HUES48 (cell line): ENCODE measurements around the gene DYNC2H1.

ENCODE experiments used
- H3K27ac ChIP-seq: one replicate; pipeline ENCODE4 v1.7.0; 2013; ENCODE audit warnings: low read depth, low read length, inconsistent platforms
- H3K27me3 ChIP-seq: 2 replicates; pipeline ENCODE4 v1.6.1; 2013; ENCODE audit warnings: mild to moderate bottlenecking, low read length; ENCODE audit not compliant: control insufficient read depth, insufficient read depth
- H3K36me3 ChIP-seq: 2 replicates; pipeline ENCODE4 v1.6.1; 2013; ENCODE audit warnings: low read length; ENCODE audit not compliant: control insufficient read depth, insufficient read depth
- H3K4me1 ChIP-seq: 2 replicates; pipeline ENCODE4 v1.6.1; 2013; ENCODE audit warnings: mild to moderate bottlenecking, low read length; ENCODE audit not compliant: control insufficient read depth, insufficient read depth
- H3K4me3 ChIP-seq: 2 replicates; pipeline ENCODE4 v1.5.1; 2013; ENCODE audit warnings: mild to moderate bottlenecking, low read depth, low read length
- H3K9ac ChIP-seq: 2 replicates; pipeline ENCODE4 v1.6.1; 2013; ENCODE audit warnings: mild to moderate bottlenecking, low read depth, low read length, moderate library complexity
- H3K9me3 ChIP-seq: 2 replicates; pipeline ENCODE4 v1.6.1; 2013; ENCODE audit warnings: low read length; ENCODE audit not compliant: control insufficient read depth, insufficient read depth

The DYNC2H1 gene

GRCh38 chr11:103279821-103280220 lies 170.6 kb downstream of the DYNC2H1 start:
- Histone ChIP-seq H3K9ac (no peak overlapping the region), H3K27ac (no peak overlapping the region), H3K36me3 (no peaks in the 10 kb centered on the region)

GRCh38 chr11:103281301-103281700 lies 172.1 kb downstream of the DYNC2H1 start:
- Histone ChIP-seq H3K27me3 (no peaks in the 10 kb centered on the region), H3K27ac (no peak overlapping the region), H3K9me3 (no peaks in the 10 kb centered on the region), H3K36me3 (no peaks in the 10 kb centered on the region), H3K4me1 (peaks cover 4% of the 10 kb centered on the region), H3K4me3 (no peak overlapping the region), H3K9ac (no peak overlapping the region)

More at GRCh38 chr11:103279821-103280220, 170.6 kb downstream of the DYNC2H1 start:
- Histone ChIP-seq H3K9me3 (no peaks in the 10 kb centered on the region), H3K27me3 (no peaks in the 10 kb centered on the region), H3K4me3 (no peak overlapping the region), H3K4me1 (no peaks in the 10 kb centered on the region)

- H3K9ac ChIP-seq: no peak overlapping the region
- H3K4me1 ChIP-seq: peaks cover 17% of the 10 kb centered on the region
- no peak overlapping the region for H3K27ac ChIP-seq
- H3K9me3 ChIP-seq: no peaks in the 10 kb centered on the region
- no peaks in the 10 kb centered on the region for H3K36me3 ChIP-seq
- no peak overlapping the region for H3K4me3 ChIP-seq
- H3K27me3 ChIP-seq: no peaks in the 10 kb centered on the region
Observed at GRCh38 chr11:103284260-103284659, 175.0 kb downstream of the DYNC2H1 start.

- Histone ChIP-seq H3K4me1 (peaks cover 5% of the 10 kb centered on the region), H3K4me3 (no peak overlapping the region), H3K36me3 (peaks cover 7% of the 10 kb centered on the region; the same call in 1 of the 2 replicates), H3K9ac (no peak overlapping the region), H3K9me3 (peaks cover 30% of the 10 kb centered on the region), H3K27me3 (no peaks in the 10 kb centered on the region), H3K27ac (no peak overlapping the region)
Observed at GRCh38 chr11:103294516-103294915, 185.3 kb downstream of the DYNC2H1 start.

- H3K27ac ChIP-seq: no peak overlapping the region
- no peak overlapping the region for H3K4me3 ChIP-seq
- H3K36me3 ChIP-seq: peaks cover 7% of the 10 kb centered on the region; the same call in 1 of the 2 replicates
- H3K9ac ChIP-seq: no peak overlapping the region
- peaks cover 30% of the 10 kb centered on the region for H3K9me3 ChIP-seq
- H3K4me1 ChIP-seq: peaks cover 7% of the 10 kb centered on the region
- H3K27me3 ChIP-seq: no peaks in the 10 kb centered on the region
Observed at GRCh38 chr11:103295704-103296103, 186.5 kb downstream of the DYNC2H1 start.

GRCh38 chr11:103297900-103298299 lies 188.7 kb downstream of the DYNC2H1 start:
- Histone ChIP-seq H3K9ac (no peak overlapping the region), H3K4me1 (peaks cover 7% of the 10 kb centered on the region), H3K4me3 (no peak overlapping the region), H3K36me3 (peaks cover 7% of the 10 kb centered on the region; the same call in 1 of the 2 replicates), H3K9me3 (peaks cover 29% of the 10 kb centered on the region), H3K27me3 (no peaks in the 10 kb centered on the region), H3K27ac (no peak overlapping the region)

- no peak overlapping the region for H3K4me3 ChIP-seq
- no peak overlapping the region for H3K27ac ChIP-seq
- H3K9me3 ChIP-seq: no peaks in the 10 kb centered on the region
- no peaks in the 10 kb centered on the region for H3K27me3 ChIP-seq
- H3K36me3 ChIP-seq: no peaks in the 10 kb centered on the region
- H3K4me1 ChIP-seq: no peaks in the 10 kb centered on the region
- H3K9ac ChIP-seq: no peak overlapping the region
Observed at GRCh38 chr11:103315248-103315647, 206.0 kb downstream of the DYNC2H1 start.

GRCh38 chr11:103317118-103317517 lies 207.9 kb downstream of the DYNC2H1 start:
- H3K27me3 ChIP-seq: no peaks in the 10 kb centered on the region
- no peak overlapping the region for H3K27ac ChIP-seq
- H3K4me3 ChIP-seq: no peak overlapping the region
- H3K36me3 ChIP-seq: no peaks in the 10 kb centered on the region
- H3K4me1 ChIP-seq: no peaks in the 10 kb centered on the region
- no peaks in the 10 kb centered on the region for H3K9me3 ChIP-seq
- H3K9ac ChIP-seq: no peak overlapping the region

GRCh38 chr11:103322821-103323220 lies 213.6 kb downstream of the DYNC2H1 start:
- H3K4me3 ChIP-seq: no peak overlapping the region
- H3K4me1 ChIP-seq: peaks cover 8% of the 10 kb centered on the region
- H3K9ac ChIP-seq: no peak overlapping the region
- no peaks in the 10 kb centered on the region for H3K27me3 ChIP-seq
- H3K36me3 ChIP-seq: peaks cover 9% of the 10 kb centered on the region
- no peaks in the 10 kb centered on the region for H3K9me3 ChIP-seq
- no peak overlapping the region for H3K27ac ChIP-seq

GRCh38 chr11:103325686-103326069 lies 216.5 kb downstream of the DYNC2H1 start:
- Histone ChIP-seq H3K9ac (no peak overlapping the region), H3K9me3 (no peaks in the 10 kb centered on the region), H3K36me3 (peaks cover 9% of the 10 kb centered on the region), H3K4me3 (peak overlapping the region; percentile 43; the same call in 1 of the 2 replicates), H3K4me1 (peaks cover 16% of the 10 kb centered on the region), H3K27me3 (no peaks in the 10 kb centered on the region), H3K27ac (no peak overlapping the region)

- no peak overlapping the region for H3K27ac ChIP-seq
- peaks cover 19% of the 10 kb centered on the region for H3K4me1 ChIP-seq
- peaks cover 9% of the 10 kb centered on the region for H3K36me3 ChIP-seq
- H3K9ac ChIP-seq: peak overlapping the region; percentile 51; the same call in 1 of the 2 replicates
- H3K27me3 ChIP-seq: no peaks in the 10 kb centered on the region
- H3K9me3 ChIP-seq: no peaks in the 10 kb centered on the region
- peak overlapping the region; percentile 43; the same call in 1 of the 2 replicates for H3K4me3 ChIP-seq
Observed at GRCh38 chr11:103326070-103326794, 217.0 kb downstream of the DYNC2H1 start.
